ENCODE measurements around the gene IMPDH2.

IMPDH2 gene

GRCh38 chr3:49053543-49053942 is 24.3 kb upstream of the IMPDH2 start:
- Histone ChIP-seq H3K9ac (ENCODE audit: low read depth, low read length, poor library complexity, severe bottlenecking) (no peak overlapping the region), H3K27me3 (ENCODE audit: insufficient read depth, low read length, poor library complexity, severe bottlenecking) (no peaks in the 10 kb centered on the region), H3K9me3 (ENCODE audit: insufficient read depth, low read depth, low read length) (no peaks in the 10 kb centered on the region), H3K36me3 (ENCODE audit: insufficient read depth, low read length) (peaks cover 55% of the 10 kb centered on the region), H3K4me1 (ENCODE audit: insufficient read depth, low read length, poor library complexity, severe bottlenecking) (no peaks in the 10 kb centered on the region), H3K9me2 (replicated peaks; ENCODE audit: low read depth, low read length) (no peaks in the 10 kb centered on the region), H3K79me2 (ENCODE audit: insufficient read depth, low read length) (no peaks in the 10 kb centered on the region), H4K20me1 (ENCODE audit: insufficient read depth, low read length, poor library complexity, severe bottlenecking) (peaks cover 3% of the 10 kb centered on the region), H2AFZ (ENCODE audit: low read length) (no peak overlapping the region), H3K4me3 (ENCODE audit: low read length, poor library complexity, severe bottlenecking) (no peak overlapping the region), H3F3A (ENCODE audit: low read depth) (no peaks in the 10 kb centered on the region), H3K4me2 (ENCODE audit: low read depth, low read length, poor library complexity, severe bottlenecking) (no peak overlapping the region)
- TF ChIP-seq EZH2phosphoT487 (IDR thresholded peaks at IDR 0.05; ENCODE audit: borderline replicate concordance), result no peak
- TF ChIP-seq, protein P1, sequence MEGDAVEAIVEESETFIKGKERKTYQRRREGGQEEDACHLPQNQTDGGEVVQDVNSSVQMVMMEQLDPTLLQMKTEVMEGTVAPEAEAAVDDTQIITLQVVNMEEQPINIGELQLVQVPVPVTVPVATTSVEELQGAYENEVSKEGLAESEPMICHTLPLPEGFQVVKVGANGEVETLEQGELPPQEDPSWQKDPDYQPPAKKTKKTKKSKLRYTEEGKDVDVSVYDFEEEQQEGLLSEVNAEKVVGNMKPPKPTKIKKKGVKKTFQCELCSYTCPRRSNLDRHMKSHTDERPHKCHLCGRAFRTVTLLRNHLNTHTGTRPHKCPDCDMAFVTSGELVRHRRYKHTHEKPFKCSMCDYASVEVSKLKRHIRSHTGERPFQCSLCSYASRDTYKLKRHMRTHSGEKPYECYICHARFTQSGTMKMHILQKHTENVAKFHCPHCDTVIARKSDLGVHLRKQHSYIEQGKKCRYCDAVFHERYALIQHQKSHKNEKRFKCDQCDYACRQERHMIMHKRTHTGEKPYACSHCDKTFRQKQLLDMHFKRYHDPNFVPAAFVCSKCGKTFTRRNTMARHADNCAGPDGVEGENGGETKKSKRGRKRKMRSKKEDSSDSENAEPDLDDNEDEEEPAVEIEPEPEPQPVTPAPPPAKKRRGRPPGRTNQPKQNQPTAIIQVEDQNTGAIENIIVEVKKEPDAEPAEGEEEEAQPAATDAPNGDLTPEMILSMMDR (conservative IDR thresholded peaks at IDR 0.05; ENCODE audit: low read length), result no peak

DNA sequence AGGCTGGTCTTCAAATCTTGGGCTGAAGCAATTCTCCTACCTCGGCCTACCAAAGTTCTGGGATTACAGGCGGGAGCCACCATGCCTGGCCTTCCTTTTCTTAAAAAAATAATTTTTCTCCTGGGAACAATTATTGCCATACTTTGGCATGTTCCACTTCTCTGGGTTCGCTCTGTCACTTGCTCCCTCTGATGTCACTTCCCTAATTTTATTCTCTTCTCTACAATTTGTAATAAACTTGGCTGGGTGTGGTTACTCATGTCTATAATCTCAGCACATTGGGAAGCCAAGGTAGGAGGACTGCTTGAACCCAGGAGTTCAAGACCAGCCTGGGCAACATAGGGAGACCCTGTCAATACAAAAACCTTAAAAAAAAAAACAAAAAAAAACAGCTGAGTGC is 6.1 kb upstream of the IMPDH2 start:
- no peak overlapping the region for H3K9ac ChIP-seq (ENCODE audit: low read depth, low read length, poor library complexity, severe bottlenecking)
- no peaks in the 10 kb centered on the region for H3K9me2 ChIP-seq (replicated peaks; ENCODE audit: low read depth, low read length)
- no peaks in the 10 kb centered on the region for H3K79me2 ChIP-seq (ENCODE audit: insufficient read depth, low read length)
- H3F3A ChIP-seq (ENCODE audit: low read depth), result no peaks in the 10 kb centered on the region
- H4K20me1 ChIP-seq (ENCODE audit: insufficient read depth, low read length, poor library complexity, severe bottlenecking), result no peaks in the 10 kb centered on the region
- no peaks in the 10 kb centered on the region for H3K27me3 ChIP-seq (ENCODE audit: insufficient read depth, low read length, poor library complexity, severe bottlenecking)
- no peak overlapping the region for H2AFZ ChIP-seq (ENCODE audit: low read length)
- no peak overlapping the region for H3K4me2 ChIP-seq (ENCODE audit: low read depth, low read length, poor library complexity, severe bottlenecking)
- TF ChIP-seq, protein P1 (conservative IDR thresholded peaks at IDR 0.05; ENCODE audit: low read length), result no peak
- no peak for TF ChIP-seq EZH2phosphoT487 (IDR thresholded peaks at IDR 0.05; ENCODE audit: borderline replicate concordance)
- H3K9me3 ChIP-seq (ENCODE audit: insufficient read depth, low read depth, low read length), result no peaks in the 10 kb centered on the region
- no peak overlapping the region for H3K4me3 ChIP-seq (ENCODE audit: low read length, poor library complexity, severe bottlenecking)
- H3K36me3 ChIP-seq (ENCODE audit: insufficient read depth, low read length), result peaks cover 65% of the 10 kb centered on the region
- no peaks in the 10 kb centered on the region for H3K4me1 ChIP-seq (ENCODE audit: insufficient read depth, low read length, poor library complexity, severe bottlenecking)

- H3K36me3 ChIP-seq (ENCODE audit: insufficient read depth, low read length), result peaks cover 67% of the 10 kb centered on the region
- H3K9ac ChIP-seq (ENCODE audit: low read depth, low read length, poor library complexity, severe bottlenecking), result no peak overlapping the region
- no peaks in the 10 kb centered on the region for H4K20me1 ChIP-seq (ENCODE audit: insufficient read depth, low read length, poor library complexity, severe bottlenecking)
- H3K4me1 ChIP-seq (ENCODE audit: insufficient read depth, low read length, poor library complexity, severe bottlenecking), result no peaks in the 10 kb centered on the region
- no peak overlapping the region for H3K4me2 ChIP-seq (ENCODE audit: low read depth, low read length, poor library complexity, severe bottlenecking)
- H3K4me3 ChIP-seq (ENCODE audit: low read length, poor library complexity, severe bottlenecking), result no peak overlapping the region
- H3K27me3 ChIP-seq (ENCODE audit: insufficient read depth, low read length, poor library complexity, severe bottlenecking), result no peaks in the 10 kb centered on the region
- H2AFZ ChIP-seq (ENCODE audit: low read length), result no peak overlapping the region
- H3K9me2 ChIP-seq (replicated peaks; ENCODE audit: low read depth, low read length), result no peaks in the 10 kb centered on the region
- TF ChIP-seq, protein P1 (conservative IDR thresholded peaks at IDR 0.05; ENCODE audit: low read length), result no peak
- no peak for TF ChIP-seq EZH2phosphoT487 (IDR thresholded peaks at IDR 0.05; ENCODE audit: borderline replicate concordance)
- no peaks in the 10 kb centered on the region for H3K79me2 ChIP-seq (ENCODE audit: insufficient read depth, low read length)
- H3F3A ChIP-seq (ENCODE audit: low read depth), result no peaks in the 10 kb centered on the region
- H3K9me3 ChIP-seq (ENCODE audit: insufficient read depth, low read depth, low read length), result no peaks in the 10 kb centered on the region
Measured at GRCh38 chr3:49034650-49035049, 5.5 kb upstream of the IMPDH2 start.
